ENCODE data around the gene CD55. TPM values are rescaled to one million over a fixed set of nuclear protein-coding genes. Genes with fewer than 3 reads are reported as not detected.
A peak's percentile ranks its signal among the peaks of the same experiment; 100 is the strongest.

Gene CD55
- total and polyA plus RNA-seq, 8 donors, result 8.1 to 25.7 (median 15.7) TPM

DNA sequence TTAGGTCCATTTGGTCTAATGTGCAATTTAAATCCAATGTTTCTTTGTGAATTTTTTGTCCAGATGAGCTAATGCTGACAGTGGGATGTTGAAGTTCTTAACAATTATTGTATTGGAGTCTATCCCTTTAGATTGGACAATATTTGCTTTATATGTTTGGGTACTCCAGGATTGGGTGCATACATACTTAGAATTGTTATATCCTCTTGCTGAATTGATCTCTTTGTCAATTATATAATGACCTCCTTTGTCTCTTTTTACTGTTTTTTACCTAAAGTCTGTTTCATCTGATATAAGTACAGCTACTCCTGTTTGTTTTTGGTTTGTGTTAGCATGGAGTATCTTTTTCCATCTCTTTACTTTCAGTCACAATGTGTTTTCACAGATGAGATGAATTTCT, 22.2 kb downstream of the CD55 start:
- Histone ChIP-seq H3K4me3 (no peak overlapping the region), H3K36me3 (peaks cover 0 to 7% (median 0%) of the 10 kb centered on the region in 3 donors), H3K9me3 (no peaks in the 10 kb centered on the region), H3K4me1 (no peaks in the 10 kb centered on the region), H3K27ac (no peak overlapping the region), H3K27me3 (no peaks in the 10 kb centered on the region)
- intact Hi-C loops (cut with DNase I), result no loop called here
- DNase-seq (no peak), ATAC-seq (no peak), FAIRE-seq (no peak)
- no peak for TF ChIP-seq CTCF (IDR thresholded peaks at IDR 0.05)

GRCh38 chr1:207344221-207344620, 22.7 kb downstream of the CD55 start:
- H3K36me3 ChIP-seq, result peaks cover 0 to 7% (median 0%) of the 10 kb centered on the region in 3 donors

DNA sequence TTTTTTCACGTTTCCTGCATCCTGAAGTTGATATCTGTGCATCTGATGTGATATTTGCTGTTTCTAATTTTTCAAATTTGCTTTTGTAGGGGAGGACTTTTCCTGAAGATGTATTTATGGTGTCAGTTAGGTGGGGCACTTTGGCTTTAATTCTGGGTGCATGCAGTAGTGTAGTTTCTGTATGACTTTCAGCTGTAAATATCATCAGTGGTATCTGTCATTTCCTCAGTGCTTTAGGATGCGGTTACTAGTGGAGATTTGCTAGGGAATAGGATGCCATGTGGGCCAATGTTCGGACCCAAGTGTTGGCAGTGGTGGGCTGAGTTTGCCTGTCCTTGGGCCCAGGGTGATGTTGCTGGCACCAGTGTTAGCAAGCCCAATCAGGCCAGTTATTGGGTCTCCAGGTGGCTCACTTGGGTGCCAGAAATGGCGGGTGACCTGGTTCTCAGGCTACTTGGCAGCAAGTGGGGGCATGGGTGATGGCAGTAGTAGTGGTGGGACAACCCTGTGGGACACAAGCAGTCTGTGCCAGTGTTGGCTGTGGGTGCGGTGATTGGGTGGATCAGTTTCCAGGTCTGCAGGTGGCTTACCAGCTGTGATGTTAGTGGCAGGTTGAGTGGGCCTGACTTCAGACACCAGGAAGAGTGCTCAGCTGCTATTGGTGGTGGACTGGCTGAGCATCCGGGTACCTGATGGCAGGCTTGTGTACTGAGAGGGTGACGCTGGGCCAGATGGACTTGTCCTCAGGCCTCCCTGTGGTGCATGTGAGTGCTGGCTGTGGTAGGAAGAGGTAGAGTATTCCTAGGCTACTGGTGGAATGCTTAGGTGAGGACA, 24.4 kb downstream of the CD55 start:
- no peaks in the 10 kb centered on the region for H3K9me3 ChIP-seq
- H3K36me3 ChIP-seq, result peaks cover 0 to 7% (median 0%) of the 10 kb centered on the region in 3 donors
- no peaks in the 10 kb centered on the region for H3K27me3 ChIP-seq
- TF ChIP-seq CTCF (IDR thresholded peaks at IDR 0.05), result no peak
- FAIRE-seq, result no peak
- peak in 1 of 6 donors; percentile 33 for DNase-seq
- no peak overlapping the region for H3K27ac ChIP-seq
- ATAC-seq, result no peak
- H3K4me1 ChIP-seq, result no peaks in the 10 kb centered on the region
- intact Hi-C loops (cut with DNase I), result no loop called here
- no peak overlapping the region for H3K4me3 ChIP-seq
- WGBS, 2 donors, result 81% methylated on average over 7 of the region's 7 CpGs

More at GRCh38 chr1:207344221-207344620, 22.7 kb downstream of the CD55 start:
- no peaks in the 10 kb centered on the region for H3K4me1 ChIP-seq
- H3K27ac ChIP-seq, result no peak overlapping the region
- no peak overlapping the region for H3K4me3 ChIP-seq
- DNase-seq (no peak), ATAC-seq (no peak), FAIRE-seq (no peak)
- intact Hi-C loops (cut with DNase I), result no loop called here
- no peaks in the 10 kb centered on the region for H3K9me3 ChIP-seq
- no peaks in the 10 kb centered on the region for H3K27me3 ChIP-seq
- 98% methylated on average over 2 of the region's 2 CpGs for WGBS, 2 donors
- TF ChIP-seq CTCF (IDR thresholded peaks at IDR 0.05), result no peak

- WGBS, 2 donors, result 94 to 95% methylated on average over 3 of the region's 3 CpGs
- Histone ChIP-seq H3K4me1 (no peaks in the 10 kb centered on the region), H3K4me3 (no peak overlapping the region), H3K9me3 (no peaks in the 10 kb centered on the region), H3K36me3 (peaks cover 0 to 7% (median 0%) of the 10 kb centered on the region in 3 donors), H3K27me3 (no peaks in the 10 kb centered on the region), H3K27ac (no peak overlapping the region)
- ATAC-seq (no peak), FAIRE-seq (no peak), DNase-seq (no peak)
- TF ChIP-seq CTCF (IDR thresholded peaks at IDR 0.05), result no peak
- intact Hi-C loops (cut with DNase I), result no loop called here
Observed at GRCh38 chr1:207346513-207346912, 25.0 kb downstream of the CD55 start.

GRCh38 chr1:207349979-207350378, 28.5 kb downstream of the CD55 start:
- H3K9me3 ChIP-seq, result no peaks in the 10 kb centered on the region
- WGBS, 2 donors, result 95 to 98% methylated on average over 2 of the region's 2 CpGs
- ATAC-seq, result no peak
- peaks cover 0 to 7% (median 0%) of the 10 kb centered on the region in 3 donors for H3K36me3 ChIP-seq
- H3K27me3 ChIP-seq, result no peaks in the 10 kb centered on the region
- H3K4me3 ChIP-seq, result no peak overlapping the region
- TF ChIP-seq CTCF (IDR thresholded peaks at IDR 0.05), result no peak
- no peaks in the 10 kb centered on the region for H3K4me1 ChIP-seq
- no peak overlapping the region for H3K27ac ChIP-seq
- no peak for DNase-seq
- intact Hi-C loops (cut with DNase I), result no loop called here
- no peak for FAIRE-seq

Measured in pancreas (tissue), 10 donors.